Measurements from ENCODE around the gene USP19. TPM values are rescaled to one million over a fixed set of nuclear protein-coding genes. Genes with fewer than 3 reads are reported as not detected.

USP19 gene
- polyA plus RNA-seq, 1 donor from 2014 or later: 58.5 TPM

GRCh38 chr3:49124203-49124602, 3.6 kb upstream of the USP19 start:
- TF ChIP-seq, protein P1, sequence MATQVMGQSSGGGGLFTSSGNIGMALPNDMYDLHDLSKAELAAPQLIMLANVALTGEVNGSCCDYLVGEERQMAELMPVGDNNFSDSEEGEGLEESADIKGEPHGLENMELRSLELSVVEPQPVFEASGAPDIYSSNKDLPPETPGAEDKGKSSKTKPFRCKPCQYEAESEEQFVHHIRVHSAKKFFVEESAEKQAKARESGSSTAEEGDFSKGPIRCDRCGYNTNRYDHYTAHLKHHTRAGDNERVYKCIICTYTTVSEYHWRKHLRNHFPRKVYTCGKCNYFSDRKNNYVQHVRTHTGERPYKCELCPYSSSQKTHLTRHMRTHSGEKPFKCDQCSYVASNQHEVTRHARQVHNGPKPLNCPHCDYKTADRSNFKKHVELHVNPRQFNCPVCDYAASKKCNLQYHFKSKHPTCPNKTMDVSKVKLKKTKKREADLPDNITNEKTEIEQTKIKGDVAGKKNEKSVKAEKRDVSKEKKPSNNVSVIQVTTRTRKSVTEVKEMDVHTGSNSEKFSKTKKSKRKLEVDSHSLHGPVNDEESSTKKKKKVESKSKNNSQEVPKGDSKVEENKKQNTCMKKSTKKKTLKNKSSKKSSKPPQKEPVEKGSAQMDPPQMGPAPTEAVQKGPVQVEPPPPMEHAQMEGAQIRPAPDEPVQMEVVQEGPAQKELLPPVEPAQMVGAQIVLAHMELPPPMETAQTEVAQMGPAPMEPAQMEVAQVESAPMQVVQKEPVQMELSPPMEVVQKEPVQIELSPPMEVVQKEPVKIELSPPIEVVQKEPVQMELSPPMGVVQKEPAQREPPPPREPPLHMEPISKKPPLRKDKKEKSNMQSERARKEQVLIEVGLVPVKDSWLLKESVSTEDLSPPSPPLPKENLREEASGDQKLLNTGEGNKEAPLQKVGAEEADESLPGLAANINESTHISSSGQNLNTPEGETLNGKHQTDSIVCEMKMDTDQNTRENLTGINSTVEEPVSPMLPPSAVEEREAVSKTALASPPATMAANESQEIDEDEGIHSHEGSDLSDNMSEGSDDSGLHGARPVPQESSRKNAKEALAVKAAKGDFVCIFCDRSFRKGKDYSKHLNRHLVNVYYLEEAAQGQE (IDR thresholded peaks at IDR 0.05; ENCODE audit: borderline replicate concordance): no peak
- TF ChIP-seq POLR2AphosphoS5 (IDR thresholded peaks at IDR 0.05) (no peak), EZH2 (IDR thresholded peaks at IDR 0.05; ENCODE audit: borderline replicate concordance, insufficient read depth, low read length, poor library complexity, severe bottlenecking) (no peak), SMC3 (conservative IDR thresholded peaks at IDR 0.05; ENCODE audit: poor library complexity) (no peak), MXI1 (conservative IDR thresholded peaks at IDR 0.05; ENCODE audit: poor library complexity, severe bottlenecking) (no peak)
- no peaks in the 10 kb centered on the region for H4K20me1 ChIP-seq (ENCODE audit: insufficient read depth)
- no peak overlapping the region for H2AFZ ChIP-seq (ENCODE audit: low read depth, low read length)
- no peak overlapping the region for H3K27ac ChIP-seq (ENCODE audit: low read length)
- H3K9me2 ChIP-seq (ENCODE audit: insufficient read depth, low read length): no peaks in the 10 kb centered on the region
- H3K27me3 ChIP-seq (ENCODE audit: insufficient read depth, low read depth, low read length): no peaks in the 10 kb centered on the region
- peaks cover 9% of the 10 kb centered on the region for H3K79me2 ChIP-seq (replicated peaks; ENCODE audit: insufficient read depth, low read length)
- H3K36me3 ChIP-seq (ENCODE audit: insufficient read depth, low read length): no peaks in the 10 kb centered on the region
- H3K4me2 ChIP-seq (ENCODE audit: low read length): no peak overlapping the region
- H3K9ac ChIP-seq (ENCODE audit: low read length): no peak overlapping the region
- H3F3A ChIP-seq (ENCODE audit: insufficient read depth, low read length, poor library complexity, severe bottlenecking): no peaks in the 10 kb centered on the region
- no peak overlapping the region for H3K4me3 ChIP-seq (ENCODE audit: low read length)
- no peaks in the 10 kb centered on the region for H3K9me3 ChIP-seq (ENCODE audit: low read length)

DNA sequence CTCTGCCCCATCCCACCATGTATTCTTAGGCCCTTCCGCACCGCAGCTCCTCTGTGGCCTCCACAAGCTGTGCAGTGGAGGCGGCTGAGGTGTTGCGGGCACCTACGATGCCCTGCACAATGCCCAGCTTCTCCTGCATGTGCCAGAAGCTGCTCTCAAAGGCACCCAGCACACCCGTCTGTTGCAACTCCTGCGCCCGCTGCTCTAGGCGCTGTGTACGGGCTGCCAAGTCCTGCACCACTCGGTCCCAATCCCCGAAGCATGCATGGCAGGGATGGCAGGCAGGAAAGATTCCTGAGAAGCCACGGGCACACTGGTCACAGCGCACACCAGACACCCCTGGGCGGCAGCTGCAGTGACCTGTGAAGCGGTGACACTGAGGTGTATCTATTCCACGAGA, 3.1 kb upstream of the USP19 start:
- Histone ChIP-seq H3F3A (ENCODE audit: insufficient read depth, low read length, poor library complexity, severe bottlenecking) (no peaks in the 10 kb centered on the region), H3K4me3 (ENCODE audit: low read length) (no peak overlapping the region), H3K36me3 (ENCODE audit: insufficient read depth, low read length) (no peaks in the 10 kb centered on the region), H3K9ac (ENCODE audit: low read length) (no peak overlapping the region), H3K79me2 (replicated peaks; ENCODE audit: insufficient read depth, low read length) (peaks cover 15% of the 10 kb centered on the region), H3K9me2 (ENCODE audit: insufficient read depth, low read length) (no peaks in the 10 kb centered on the region), H3K4me2 (ENCODE audit: low read length) (no peak overlapping the region), H3K27ac (ENCODE audit: low read length) (no peak overlapping the region), H4K20me1 (ENCODE audit: insufficient read depth) (no peaks in the 10 kb centered on the region), H2AFZ (ENCODE audit: low read depth, low read length) (no peak overlapping the region), H3K27me3 (ENCODE audit: insufficient read depth, low read depth, low read length) (no peaks in the 10 kb centered on the region), H3K9me3 (ENCODE audit: low read length) (no peaks in the 10 kb centered on the region)
- TF ChIP-seq POLR2AphosphoS5 (IDR thresholded peaks at IDR 0.05) (no peak), EZH2 (IDR thresholded peaks at IDR 0.05; ENCODE audit: borderline replicate concordance, insufficient read depth, low read length, poor library complexity, severe bottlenecking) (no peak), CTCF (IDR thresholded peaks at IDR 0.05; ENCODE audit: poor library complexity, severe bottlenecking) (no peak), MXI1 (conservative IDR thresholded peaks at IDR 0.05; ENCODE audit: poor library complexity, severe bottlenecking) (no peak), TAF1 (IDR thresholded peaks at IDR 0.05; ENCODE audit: low read depth) (no peak), EP300 (conservative IDR thresholded peaks at IDR 0.05; ENCODE audit: poor library complexity, severe bottlenecking) (no peak), SMC3 (conservative IDR thresholded peaks at IDR 0.05; ENCODE audit: poor library complexity) (no peak), RAD21 (conservative IDR thresholded peaks at IDR 0.05) (no peak)
- TF ChIP-seq, protein P1 (IDR thresholded peaks at IDR 0.05; ENCODE audit: borderline replicate concordance): no peak

Data from neural cell (in vitro differentiated cells).